ENCODE measurements around the gene CXXC5.

- TF ChIP-seq EZH2 (IDR thresholded peaks at IDR 0.05; ENCODE audit: borderline replicate concordance) (no peak), CTCF (IDR thresholded peaks at IDR 0.05; ENCODE audit: poor library complexity) (no peak), EZH2phosphoT487 (IDR thresholded peaks at IDR 0.05; ENCODE audit: low read depth, severe bottlenecking, unreplicated experiment) (no peak)
Observed at GRCh38 chr5:139665626-139666025, 17.5 kb downstream of the CXXC5 start.
